ENCODE results near the gene HUWE1.
"Not testable (repeated sequence)": the region's sequence is repeated elsewhere in the genome, so short reads cannot be mapped to it uniquely, and the experiment has no call there.

HUWE1 gene

DNA sequence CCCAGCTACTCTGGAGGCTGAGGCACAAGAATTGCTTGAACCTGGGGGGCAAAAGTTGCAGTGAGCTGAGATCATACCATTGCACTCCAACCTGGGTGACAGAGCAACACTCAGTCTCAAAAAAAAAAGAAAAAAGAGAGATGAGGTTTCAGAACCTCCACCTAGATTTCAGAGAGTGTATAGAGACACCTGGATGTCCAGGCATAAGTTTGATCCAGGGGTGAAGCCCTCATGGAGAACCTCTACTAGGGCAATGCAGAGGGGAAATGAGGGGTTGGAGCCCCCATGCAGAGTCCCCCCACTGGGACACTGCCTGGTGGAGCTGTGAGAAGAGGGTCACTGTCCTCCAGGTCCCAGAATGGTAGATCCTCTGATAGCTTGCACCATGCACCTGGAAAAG, 159.5 kb downstream of the HUWE1 start:
- TF ChIP-seq, protein P1, sequence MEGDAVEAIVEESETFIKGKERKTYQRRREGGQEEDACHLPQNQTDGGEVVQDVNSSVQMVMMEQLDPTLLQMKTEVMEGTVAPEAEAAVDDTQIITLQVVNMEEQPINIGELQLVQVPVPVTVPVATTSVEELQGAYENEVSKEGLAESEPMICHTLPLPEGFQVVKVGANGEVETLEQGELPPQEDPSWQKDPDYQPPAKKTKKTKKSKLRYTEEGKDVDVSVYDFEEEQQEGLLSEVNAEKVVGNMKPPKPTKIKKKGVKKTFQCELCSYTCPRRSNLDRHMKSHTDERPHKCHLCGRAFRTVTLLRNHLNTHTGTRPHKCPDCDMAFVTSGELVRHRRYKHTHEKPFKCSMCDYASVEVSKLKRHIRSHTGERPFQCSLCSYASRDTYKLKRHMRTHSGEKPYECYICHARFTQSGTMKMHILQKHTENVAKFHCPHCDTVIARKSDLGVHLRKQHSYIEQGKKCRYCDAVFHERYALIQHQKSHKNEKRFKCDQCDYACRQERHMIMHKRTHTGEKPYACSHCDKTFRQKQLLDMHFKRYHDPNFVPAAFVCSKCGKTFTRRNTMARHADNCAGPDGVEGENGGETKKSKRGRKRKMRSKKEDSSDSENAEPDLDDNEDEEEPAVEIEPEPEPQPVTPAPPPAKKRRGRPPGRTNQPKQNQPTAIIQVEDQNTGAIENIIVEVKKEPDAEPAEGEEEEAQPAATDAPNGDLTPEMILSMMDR (IDR thresholded peaks at IDR 0.05; ENCODE audit: borderline replicate concordance, insufficient read depth, low read depth, low read length) = no peak
- H3K4me3 ChIP-seq (ENCODE audit: low read depth, low read length) = no peak overlapping the region

DNA sequence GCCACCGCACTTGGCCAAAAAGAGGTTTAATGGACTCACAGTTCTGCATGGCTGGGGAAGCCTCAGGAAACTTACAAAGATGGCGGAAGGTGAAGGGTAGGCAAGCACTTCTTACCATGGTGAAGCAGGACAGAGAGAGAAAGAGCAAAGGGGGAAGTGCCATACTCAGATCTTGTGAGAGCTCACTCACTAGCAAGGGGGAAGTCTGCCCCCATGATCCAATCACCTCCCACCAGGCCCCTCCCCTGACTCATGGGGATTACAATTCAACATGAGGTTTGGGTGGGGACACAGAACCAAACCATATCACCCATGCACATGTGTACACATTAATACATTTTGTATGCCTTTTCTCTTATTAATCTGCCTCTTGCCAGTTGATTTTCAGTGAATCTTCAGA, 175.2 kb downstream of the HUWE1 start:
- TF ChIP-seq, protein P1 (IDR thresholded peaks at IDR 0.05; ENCODE audit: borderline replicate concordance, insufficient read depth, low read depth, low read length) = no peak
- no peak overlapping the region for H3K4me3 ChIP-seq (ENCODE audit: low read depth, low read length)

DNA sequence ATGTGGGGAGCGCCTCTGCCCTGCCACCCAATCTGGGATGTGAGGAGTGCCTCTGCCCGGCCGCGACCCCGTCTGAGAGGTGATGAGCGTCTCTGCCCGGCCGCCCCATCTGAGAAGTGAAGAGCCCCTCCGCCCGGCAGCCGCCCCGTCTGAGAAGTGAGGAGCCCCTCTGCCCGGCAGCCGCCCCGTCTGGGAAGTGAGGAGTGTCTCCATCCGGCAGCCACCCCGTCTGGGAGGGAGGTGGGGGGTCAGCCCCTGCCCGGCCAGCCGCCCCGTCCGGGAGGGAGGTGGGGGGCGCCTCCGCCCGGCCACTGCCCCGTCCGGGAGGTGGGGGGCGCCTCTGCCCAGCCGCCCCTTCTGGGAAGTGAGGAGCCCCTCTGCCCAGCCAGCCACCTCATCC, 182.5 kb downstream of the HUWE1 start:
- not testable (repeated sequence) for H3K4me3 ChIP-seq (ENCODE audit: low read depth, low read length)

DNA sequence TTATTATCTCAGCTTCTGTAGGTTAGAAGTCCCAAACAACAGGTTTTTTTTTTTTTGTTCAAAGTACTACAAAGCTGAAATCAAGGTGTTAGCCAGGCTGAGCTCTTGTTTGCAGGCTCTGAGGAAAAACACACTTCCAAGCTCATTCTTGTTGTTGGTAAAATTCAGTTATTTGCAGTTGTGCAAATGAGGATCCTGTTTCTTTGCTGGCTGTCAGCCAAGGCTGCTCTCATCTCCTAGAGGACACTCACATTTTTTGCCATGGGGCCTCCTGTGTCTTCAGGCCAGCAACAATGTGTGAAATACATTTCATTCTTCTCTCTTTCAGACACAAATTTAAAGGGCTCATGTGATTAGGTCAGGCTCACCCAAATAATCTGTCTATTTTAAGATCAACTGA, 192.1 kb downstream of the HUWE1 start:
- TF ChIP-seq, protein P1 (IDR thresholded peaks at IDR 0.05; ENCODE audit: borderline replicate concordance, insufficient read depth, low read depth, low read length) = no peak
- H3K4me3 ChIP-seq (ENCODE audit: low read depth, low read length) = no peak overlapping the region

DNA sequence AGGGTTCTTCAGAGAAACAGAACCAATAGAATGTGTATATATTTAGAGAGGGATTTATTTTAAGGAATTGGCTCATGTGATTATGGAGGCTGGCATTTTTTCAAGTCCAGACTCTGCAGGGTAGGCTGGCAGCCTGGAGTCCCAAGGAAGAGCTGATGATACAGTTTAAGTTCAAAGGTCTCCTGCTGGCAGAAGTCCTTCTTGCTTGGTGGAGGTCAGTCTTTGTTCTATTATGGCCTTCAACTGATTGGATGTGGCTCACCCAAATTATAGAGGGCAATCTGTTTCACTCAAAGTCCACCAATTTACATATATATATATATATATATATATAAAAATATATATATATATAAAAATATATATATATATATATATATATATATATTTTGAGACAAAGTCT, 200.2 kb downstream of the HUWE1 start:
- TF ChIP-seq, protein P1 (IDR thresholded peaks at IDR 0.05; ENCODE audit: borderline replicate concordance, insufficient read depth, low read depth, low read length) = no peak
- H3K4me3 ChIP-seq (ENCODE audit: low read depth, low read length) = no peak overlapping the region

DNA sequence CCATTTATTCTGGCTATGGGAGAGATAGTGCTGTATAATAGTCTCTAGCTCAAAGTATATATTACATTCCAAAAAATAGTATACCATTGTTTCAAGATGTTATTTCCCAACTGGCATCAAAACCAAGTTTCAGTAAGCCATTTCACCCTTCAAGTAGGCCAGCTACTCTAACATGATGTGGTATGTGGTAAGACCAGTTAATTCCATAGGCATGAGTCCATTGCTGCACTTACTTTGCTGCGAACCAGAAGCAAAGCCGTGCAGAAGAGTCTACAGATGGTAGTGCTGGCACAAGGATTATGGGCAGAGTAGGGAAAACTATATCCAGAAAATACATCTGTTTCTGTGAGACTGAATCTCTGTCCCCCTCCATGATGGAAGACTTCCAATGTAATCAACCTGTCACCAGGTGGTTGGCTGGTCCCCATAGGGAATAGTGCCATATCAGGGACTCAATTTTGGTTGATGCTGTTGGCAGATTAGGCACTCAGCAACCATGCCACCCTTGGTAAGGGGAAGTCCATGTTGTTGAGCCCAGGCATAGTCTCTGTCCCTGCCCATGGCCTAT, 202.6 kb downstream of the HUWE1 start:
- no peak overlapping the region for H3K4me3 ChIP-seq (ENCODE audit: low read depth, low read length)
- TF ChIP-seq, protein P1 (IDR thresholded peaks at IDR 0.05; ENCODE audit: borderline replicate concordance, insufficient read depth, low read depth, low read length) = no peak

DNA sequence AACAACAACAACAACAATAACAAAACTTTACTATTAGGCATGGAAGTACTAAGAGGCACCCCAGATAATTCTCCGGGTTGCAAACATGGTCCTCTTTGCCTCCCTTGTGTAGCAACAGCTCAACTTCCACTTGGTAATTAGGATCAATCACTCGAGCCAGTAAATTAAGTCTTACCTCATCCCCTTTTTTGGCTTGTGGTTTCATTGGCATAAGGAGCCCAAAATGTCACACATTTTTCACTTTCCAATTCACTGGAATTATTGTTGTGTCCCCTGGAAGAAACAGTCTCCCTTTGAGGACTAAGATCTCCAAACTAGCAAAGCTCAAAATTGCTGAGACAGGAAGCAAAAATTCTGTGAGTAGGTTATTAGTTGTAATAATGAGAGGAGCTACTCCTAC, 203.1 kb downstream of the HUWE1 start:
- TF ChIP-seq, protein P1 (IDR thresholded peaks at IDR 0.05; ENCODE audit: borderline replicate concordance, insufficient read depth, low read depth, low read length) = no peak

More for the DNA sequence above, 203.1 kb downstream of the HUWE1 start:
- no peak overlapping the region for H3K4me3 ChIP-seq (ENCODE audit: low read depth, low read length)

All from GM12875 (cell line).